ENCODE results near the gene LEKR1. TPM values are rescaled to one million over a fixed set of nuclear protein-coding genes. Genes with fewer than 3 reads are reported as not detected.

LEKR1 gene
- total RNA-seq, 1 donor from 2014 or later = 0.69 TPM

GRCh38 chr3:156987946-156988345, 161.8 kb downstream of the LEKR1 start:
- DNase-seq = no peak

GRCh38 chr3:156997351-156997750, 171.2 kb downstream of the LEKR1 start:
- DNase-seq = no peak

GRCh38 chr3:157001221-157001957, 175.2 kb downstream of the LEKR1 start:
- no peak for DNase-seq

GRCh38 chr3:157021679-157022078, 195.5 kb downstream of the LEKR1 start:
- DNase-seq = no peak

GRCh38 chr3:157023226-157023625, 197.1 kb downstream of the LEKR1 start:
- DNase-seq = no peak

GRCh38 chr3:157026091-157026490, 199.9 kb downstream of the LEKR1 start:
- no peak for DNase-seq

- no peak for DNase-seq
Observed at GRCh38 chr3:157027861-157028745, 201.9 kb downstream of the LEKR1 start.

- DNase-seq = no peak
Observed at GRCh38 chr3:157029365-157029790, 203.2 kb downstream of the LEKR1 start.

- DNase-seq = no peak
Observed at GRCh38 chr3:157030712-157031111, 204.6 kb downstream of the LEKR1 start.

- no peak for DNase-seq
Observed at GRCh38 chr3:157033001-157033400, 206.8 kb downstream of the LEKR1 start.

GRCh38 chr3:157040456-157040855, 214.3 kb downstream of the LEKR1 start:
- no peak for DNase-seq

- no peak for DNase-seq
Observed at GRCh38 chr3:157042226-157042625, 216.1 kb downstream of the LEKR1 start.

- DNase-seq = no peak
Observed at GRCh38 chr3:157043771-157044170, 217.6 kb downstream of the LEKR1 start.

- no peak for DNase-seq
Observed at GRCh38 chr3:157045238-157045850, 219.2 kb downstream of the LEKR1 start.

GRCh38 chr3:157046520-157046919, 220.4 kb downstream of the LEKR1 start:
- no peak for DNase-seq

- DNase-seq = no peak
Observed at GRCh38 chr3:157051055-157051454, 224.9 kb downstream of the LEKR1 start.

- DNase-seq = no peak
Observed at GRCh38 chr3:157051591-157051990, 225.4 kb downstream of the LEKR1 start.

GRCh38 chr3:157056035-157056434, 229.9 kb downstream of the LEKR1 start:
- no peak for DNase-seq

- DNase-seq = no peak
Observed at GRCh38 chr3:157058392-157059071, 232.4 kb downstream of the LEKR1 start.

- no peak for DNase-seq
Observed at GRCh38 chr3:157059181-157059580, 233.0 kb downstream of the LEKR1 start.

- no peak for DNase-seq
Observed at GRCh38 chr3:157059661-157060060, 233.5 kb downstream of the LEKR1 start.

GRCh38 chr3:157061265-157061664, 235.1 kb downstream of the LEKR1 start:
- no peak for DNase-seq

Measured in skin of body (tissue), 2 donors.